Measurements from ENCODE around the gene PCYT2. TPM values are rescaled to one million over a fixed set of nuclear protein-coding genes. Genes with fewer than 3 reads are reported as not detected.
A peak's percentile ranks its signal among the peaks of the same experiment; 100 is the strongest.

The PCYT2 gene
- total and polyA plus RNA-seq, 7 donors = 10.2 to 26.9 (median 13.3) TPM

DNA sequence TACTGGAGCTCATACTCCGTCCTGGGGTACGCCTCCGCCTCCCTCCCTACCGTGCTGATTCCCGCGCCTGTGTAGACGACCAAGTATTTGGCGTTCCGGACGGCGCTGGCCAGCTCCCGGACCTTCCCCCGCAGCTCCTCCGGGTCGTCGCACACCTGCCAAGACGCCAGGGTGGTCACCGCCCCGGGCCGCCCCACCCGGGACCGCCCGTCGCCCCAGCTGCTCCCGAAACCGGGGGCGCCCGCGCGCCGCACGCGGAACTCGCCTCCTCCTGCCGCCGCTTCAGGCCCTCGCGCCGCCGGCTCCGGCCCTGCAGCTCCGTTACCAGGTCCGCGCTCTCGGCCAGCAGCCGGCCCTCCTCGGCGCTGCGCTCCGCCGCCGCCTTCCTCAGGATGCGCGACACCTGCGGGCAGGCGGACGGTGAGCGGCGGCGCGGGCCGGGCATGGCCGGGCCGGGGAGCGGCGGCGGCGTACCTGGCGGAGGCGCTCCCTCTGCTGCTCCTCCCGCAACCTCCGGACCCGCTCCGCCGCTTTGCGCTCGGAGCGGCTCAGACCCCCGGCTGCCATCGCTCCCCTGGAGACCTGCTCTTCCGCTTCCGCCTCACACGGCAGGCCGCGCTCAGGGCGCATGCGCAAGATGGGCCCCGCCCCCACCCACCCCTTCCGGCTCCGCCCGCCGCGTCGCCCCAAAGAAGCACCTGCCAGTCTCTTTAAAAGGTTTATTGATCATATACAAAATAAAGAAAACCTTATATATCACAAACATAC lies 6.5 kb upstream of the PCYT2 start, which contains the start of gene SIRT7:
SIRT7 (minus strand) TSS at position 612 of the 768 bp plus-strand sequence; CDS start at position 567, 45 bp downstream.
- peak within 1 kb of the TSS; percentile 81 for H3K27ac ChIP-seq
- no peaks in the 10 kb centered on the region for H3K27me3 ChIP-seq (ENCODE audit: insufficient read depth in 3 of 3, low read length in 2 of 3)
- H3K4me3 ChIP-seq = peak within 1 kb of the TSS; percentile 76
- intact Hi-C loops (cut with DNase I) = no loop called here
- ATAC-seq (peak; percentile 70 to 81 (median 74)), DNase-seq (peak; percentile 74 to 90)
- no peaks in the 10 kb centered on the region for H3K9me3 ChIP-seq
- WGBS, 3 donors = 0 to 1% (median 1%) methylated on average over 69 to 94 of the region's 94 CpGs
- TF ChIP-seq, protein P1, sequence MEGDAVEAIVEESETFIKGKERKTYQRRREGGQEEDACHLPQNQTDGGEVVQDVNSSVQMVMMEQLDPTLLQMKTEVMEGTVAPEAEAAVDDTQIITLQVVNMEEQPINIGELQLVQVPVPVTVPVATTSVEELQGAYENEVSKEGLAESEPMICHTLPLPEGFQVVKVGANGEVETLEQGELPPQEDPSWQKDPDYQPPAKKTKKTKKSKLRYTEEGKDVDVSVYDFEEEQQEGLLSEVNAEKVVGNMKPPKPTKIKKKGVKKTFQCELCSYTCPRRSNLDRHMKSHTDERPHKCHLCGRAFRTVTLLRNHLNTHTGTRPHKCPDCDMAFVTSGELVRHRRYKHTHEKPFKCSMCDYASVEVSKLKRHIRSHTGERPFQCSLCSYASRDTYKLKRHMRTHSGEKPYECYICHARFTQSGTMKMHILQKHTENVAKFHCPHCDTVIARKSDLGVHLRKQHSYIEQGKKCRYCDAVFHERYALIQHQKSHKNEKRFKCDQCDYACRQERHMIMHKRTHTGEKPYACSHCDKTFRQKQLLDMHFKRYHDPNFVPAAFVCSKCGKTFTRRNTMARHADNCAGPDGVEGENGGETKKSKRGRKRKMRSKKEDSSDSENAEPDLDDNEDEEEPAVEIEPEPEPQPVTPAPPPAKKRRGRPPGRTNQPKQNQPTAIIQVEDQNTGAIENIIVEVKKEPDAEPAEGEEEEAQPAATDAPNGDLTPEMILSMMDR (IDR thresholded peaks at IDR 0.05) = no peak
- peaks cover 58% of the 10 kb centered on the region for H3K4me1 ChIP-seq
- peaks cover 5 to 72% of the 10 kb centered on the region in 2 donors for H3K36me3 ChIP-seq (ENCODE audit: insufficient read depth in 1 of 2, low read depth in 1 of 2)

DNA sequence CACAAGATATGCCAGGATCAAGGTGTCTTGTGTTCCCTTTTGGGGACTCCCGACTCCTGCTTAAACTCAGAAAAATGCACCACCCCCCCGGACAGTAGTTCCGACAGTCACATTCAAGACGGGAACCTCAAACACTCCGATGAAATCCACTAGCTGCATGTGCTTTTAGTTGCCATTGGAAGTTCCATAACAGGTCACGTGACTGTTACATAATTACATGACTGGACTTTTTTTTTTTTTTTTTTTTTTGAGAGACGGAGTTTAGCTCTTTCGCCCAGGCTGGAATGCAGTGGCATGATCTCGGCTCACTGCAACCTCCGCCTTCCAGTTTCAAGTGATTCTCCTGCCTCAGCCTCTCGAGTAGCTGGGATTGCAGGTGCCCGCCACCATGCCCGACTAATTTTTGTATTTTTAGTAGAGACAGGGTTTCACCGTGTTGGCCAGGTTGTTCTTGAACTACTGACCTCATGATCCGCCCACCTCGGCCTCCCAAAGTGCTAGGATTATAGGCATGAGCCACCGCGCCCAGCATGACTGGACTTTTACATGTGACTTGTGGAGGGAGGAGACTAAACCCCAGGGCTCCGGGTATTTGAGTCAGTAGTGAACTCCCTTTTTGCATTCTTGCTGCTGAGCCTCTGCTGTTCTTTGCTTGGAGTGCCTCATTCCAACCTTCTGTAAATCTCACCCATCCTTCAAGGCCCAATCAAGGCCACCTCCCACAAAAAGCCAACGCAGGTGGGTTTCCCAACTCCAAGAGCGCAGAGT lies 5.2 kb upstream of the PCYT2 start:
- TF ChIP-seq, protein P1 (IDR thresholded peaks at IDR 0.05) = no peak
- Histone ChIP-seq H3K9me3 (no peaks in the 10 kb centered on the region), H3K27ac (no peak overlapping the region), H3K36me3 (ENCODE audit: insufficient read depth in 1 of 2, low read depth in 1 of 2) (peaks cover 5 to 67% of the 10 kb centered on the region in 2 donors), H3K4me1 (peaks cover 49% of the 10 kb centered on the region), H3K27me3 (ENCODE audit: insufficient read depth in 3 of 3, low read length in 2 of 3) (no peaks in the 10 kb centered on the region), H3K4me3 (peak overlapping the region; percentile 76)
- intact Hi-C loops (cut with DNase I) = no loop called here
- 75 to 82% (median 77%) methylated on average over 21 of the region's 21 CpGs for WGBS, 3 donors
- ATAC-seq (no peak), DNase-seq (no peak)

DNA sequence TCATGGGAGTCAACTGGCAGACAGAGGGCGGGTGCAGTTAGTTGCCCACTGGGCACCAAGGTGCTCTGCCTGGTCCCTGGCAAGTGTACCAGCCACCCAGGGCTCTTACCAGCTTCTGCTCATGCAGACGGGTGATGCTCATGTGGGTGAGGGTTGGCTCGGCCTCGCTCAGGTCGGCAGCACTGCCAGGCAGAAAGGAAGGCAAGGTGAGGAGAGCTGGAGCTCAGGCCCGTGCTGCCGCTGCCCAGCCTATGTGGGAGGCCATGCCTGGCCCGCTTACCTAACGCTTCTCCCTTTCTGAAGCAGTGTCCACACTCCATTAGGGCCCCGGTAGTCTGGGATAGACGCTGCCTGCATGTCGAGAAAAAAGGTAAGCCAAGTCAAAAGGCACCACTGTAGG lies 4.1 kb upstream of the PCYT2 start:
- WGBS, 3 donors = 93 to 94% (median 94%) methylated on average over 12 of the region's 12 CpGs
- Histone ChIP-seq H3K27me3 (ENCODE audit: insufficient read depth in 3 of 3, low read length in 2 of 3) (no peaks in the 10 kb centered on the region), H3K36me3 (ENCODE audit: insufficient read depth in 1 of 2, low read depth in 1 of 2) (peaks cover 5 to 57% of the 10 kb centered on the region in 2 donors), H3K4me1 (peaks cover 41% of the 10 kb centered on the region), H3K4me3 (no peak overlapping the region), H3K9me3 (no peaks in the 10 kb centered on the region), H3K27ac (no peak overlapping the region)
- intact Hi-C loops (cut with DNase I) = no loop called here
- ATAC-seq (no peak), DNase-seq (no peak)
- TF ChIP-seq, protein P1 (IDR thresholded peaks at IDR 0.05) = no peak

DNA sequence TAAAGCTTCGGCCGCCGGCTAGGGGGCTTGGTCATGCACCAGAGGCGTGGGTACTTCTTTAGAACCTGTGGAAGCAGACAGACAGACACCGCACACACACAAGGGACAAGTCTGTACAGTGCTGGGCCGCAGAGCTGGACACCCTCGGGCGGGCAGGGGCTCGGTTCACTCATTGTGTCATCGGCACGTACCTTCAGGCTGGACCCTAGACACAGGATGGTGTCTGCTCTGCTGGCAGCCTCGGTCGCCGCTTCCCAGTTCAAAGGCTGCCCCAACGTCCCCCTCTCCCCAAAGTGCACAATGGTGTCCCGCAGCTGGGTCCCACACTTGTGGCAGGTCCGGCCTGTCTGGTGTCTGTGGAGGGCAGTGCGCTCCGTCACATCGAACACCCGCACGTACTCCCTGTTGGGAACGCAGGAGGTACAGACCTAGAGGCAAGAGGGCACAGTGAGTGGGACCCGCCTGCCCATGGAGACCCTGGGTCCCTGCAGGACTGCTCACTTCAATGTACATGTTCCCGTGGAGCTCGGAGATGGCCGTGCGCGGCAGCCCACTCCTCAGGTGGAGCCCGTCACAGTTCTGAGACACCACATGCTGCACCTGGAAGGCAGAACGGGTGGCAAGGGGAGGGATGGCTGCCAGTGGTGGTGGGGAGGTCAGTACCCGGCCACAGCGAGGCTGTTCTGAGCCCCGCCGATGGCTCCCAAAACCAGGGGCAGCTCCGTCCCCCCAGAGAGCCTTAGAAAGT lies 3.1 kb upstream of the PCYT2 start:
- H3K4me1 ChIP-seq = peaks cover 36% of the 10 kb centered on the region
- no peaks in the 10 kb centered on the region for H3K9me3 ChIP-seq
- peaks cover 5 to 46% of the 10 kb centered on the region in 2 donors for H3K36me3 ChIP-seq (ENCODE audit: insufficient read depth in 1 of 2, low read depth in 1 of 2)
- 93 to 95% (median 95%) methylated on average over 34 to 36 of the region's 36 CpGs for WGBS, 3 donors
- ATAC-seq (no peak), DNase-seq (no peak)
- H3K27me3 ChIP-seq (ENCODE audit: insufficient read depth in 3 of 3, low read length in 2 of 3) = no peaks in the 10 kb centered on the region
- intact Hi-C loops (cut with DNase I) = no loop called here
- H3K4me3 ChIP-seq = no peak overlapping the region
- TF ChIP-seq, protein P1 (IDR thresholded peaks at IDR 0.05) = no peak
- H3K27ac ChIP-seq = no peak overlapping the region
